ENCODE results near the gene FFAR3. TPM values are rescaled to one million over a fixed set of nuclear protein-coding genes. Genes with fewer than 3 reads are reported as not detected.

The FFAR3 gene
- total and polyA plus RNA-seq, 2 donors (not counting 1 experiment from before 2014, with no cell fraction given): not detected

DNA sequence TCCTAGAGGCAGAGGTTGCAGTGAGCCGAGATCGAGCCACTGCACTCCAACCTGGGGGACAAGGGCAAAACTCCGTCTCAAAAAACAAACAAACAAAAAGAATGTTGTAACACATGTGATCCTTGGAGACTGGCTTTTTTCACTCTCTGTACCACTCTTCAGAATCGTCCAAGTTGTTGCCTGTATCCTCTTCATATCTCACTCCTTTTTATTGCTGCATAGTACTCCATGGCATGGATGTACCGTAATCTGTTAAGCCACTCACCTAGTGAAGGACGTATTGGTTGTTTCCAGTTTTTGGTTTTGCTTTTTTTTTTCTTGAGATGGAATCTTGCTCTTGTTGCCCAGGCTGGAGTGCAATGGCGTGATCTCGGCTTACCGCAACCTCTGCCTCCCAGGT, 36.2 kb upstream of the FFAR3 start:
- no peaks in the 10 kb centered on the region for H3K36me3 ChIP-seq (ENCODE audit: control insufficient read depth, insufficient read depth, low read length)
- no peaks in the 10 kb centered on the region for H3K27me3 ChIP-seq (ENCODE audit: control insufficient read depth, insufficient read depth, low read length)
- no peak overlapping the region for H3K4me2 ChIP-seq (ENCODE audit: extremely low read depth, insufficient read depth, low read length)
- peaks cover 12% of the 10 kb centered on the region for H3K4me1 ChIP-seq (ENCODE audit: control insufficient read depth, extremely low read depth, insufficient read depth, low read length)
- H3K4me3 ChIP-seq (replicated peaks in 1 of 4; ENCODE audit: control extremely low read depth in 1 of 4, insufficient read depth in 1 of 4, low read depth in 3 of 4, low read length in 4 of 4): no peak overlapping the region
- no peak for DNase-seq (ENCODE audit: low read depth in 2 of 2)
- no peak for TF ChIP-seq EZH2 (IDR thresholded peaks at IDR 0.05; ENCODE audit: low read length, missing control alignments)
- TF ChIP-seq CTCF (conservative IDR thresholded peaks at IDR 0.05 in 1 of 2, IDR thresholded peaks at IDR 0.05 in 1 of 2; ENCODE audit: low read depth in 1 of 2, low read length in 2 of 2): no peak
- no peak overlapping the region for H2AFZ ChIP-seq (ENCODE audit: low read length)
- no peak overlapping the region for H3K27ac ChIP-seq (ENCODE audit: insufficient read depth, low read length)
- H3K79me2 ChIP-seq (ENCODE audit: control insufficient read depth, insufficient read depth, low read length): no peaks in the 10 kb centered on the region
- H3K9me3 ChIP-seq (ENCODE audit: control insufficient read depth, insufficient read depth, low read depth, low read length): no peaks in the 10 kb centered on the region
- H3K9ac ChIP-seq (ENCODE audit: insufficient read depth, low read length): no peak overlapping the region
- no peaks in the 10 kb centered on the region for H4K20me1 ChIP-seq (ENCODE audit: control insufficient read depth, extremely low read depth, insufficient read depth, low read length)

GRCh38 chr19:35327642-35328041, 30.6 kb upstream of the FFAR3 start:
- H3K4me2 ChIP-seq (ENCODE audit: extremely low read depth, insufficient read depth, low read length): no peak overlapping the region
- TF ChIP-seq EZH2 (IDR thresholded peaks at IDR 0.05; ENCODE audit: low read length, missing control alignments) (no peak), CTCF (conservative IDR thresholded peaks at IDR 0.05 in 1 of 2, IDR thresholded peaks at IDR 0.05 in 1 of 2; ENCODE audit: low read depth in 1 of 2, low read length in 2 of 2) (peak in 1 of 2 donors; percentile 16)
- no peak overlapping the region for H3K27ac ChIP-seq (ENCODE audit: insufficient read depth, low read length)
- H2AFZ ChIP-seq (ENCODE audit: low read length): no peak overlapping the region
- H3K36me3 ChIP-seq (ENCODE audit: control insufficient read depth, insufficient read depth, low read length): no peaks in the 10 kb centered on the region
- no peaks in the 10 kb centered on the region for H3K79me2 ChIP-seq (ENCODE audit: control insufficient read depth, insufficient read depth, low read length)
- no peaks in the 10 kb centered on the region for H3K9me3 ChIP-seq (ENCODE audit: control insufficient read depth, insufficient read depth, low read depth, low read length)
- no peak overlapping the region for H3K4me3 ChIP-seq (replicated peaks in 1 of 4; ENCODE audit: control extremely low read depth in 1 of 4, insufficient read depth in 1 of 4, low read depth in 3 of 4, low read length in 4 of 4)
- H3K4me1 ChIP-seq (ENCODE audit: control insufficient read depth, extremely low read depth, insufficient read depth, low read length): no peaks in the 10 kb centered on the region
- no peaks in the 10 kb centered on the region for H4K20me1 ChIP-seq (ENCODE audit: control insufficient read depth, extremely low read depth, insufficient read depth, low read length)
- no peaks in the 10 kb centered on the region for H3K27me3 ChIP-seq (ENCODE audit: control insufficient read depth, insufficient read depth, low read length)
- no peak for DNase-seq (ENCODE audit: low read depth in 2 of 2)
- no peak overlapping the region for H3K9ac ChIP-seq (ENCODE audit: insufficient read depth, low read length)

DNA sequence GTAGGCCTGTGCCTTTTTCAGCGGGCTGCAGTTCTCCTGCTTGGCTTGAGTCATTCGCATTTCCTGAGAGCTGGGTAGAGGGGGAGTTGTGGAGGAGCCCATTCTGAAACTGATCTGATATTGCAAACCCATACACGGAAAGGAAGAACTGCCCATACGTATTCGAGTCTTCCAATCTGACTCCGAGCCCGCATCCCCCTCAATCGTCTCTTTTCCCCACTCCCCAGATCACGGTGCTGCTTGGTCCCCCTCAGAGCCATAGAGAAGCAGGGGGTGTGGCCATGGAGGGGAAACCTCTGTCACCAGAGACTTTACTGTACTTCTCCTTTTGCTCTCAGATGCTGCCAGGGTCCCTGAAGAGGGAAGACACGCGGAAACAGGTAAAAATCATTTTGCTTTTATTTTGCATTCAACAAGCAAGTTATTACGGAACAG, 29.4 kb upstream of the FFAR3 start, which contains the start of gene CD22:
TSS of gene CD22 (plus strand) at position 337 of the 435 bp plus-strand sequence. CDS start 2,854 bp downstream, outside the sequence.
- TF ChIP-seq CTCF (conservative IDR thresholded peaks at IDR 0.05 in 1 of 2, IDR thresholded peaks at IDR 0.05 in 1 of 2; ENCODE audit: low read depth in 1 of 2, low read length in 2 of 2): no peak
- no peak for TF ChIP-seq EZH2 (IDR thresholded peaks at IDR 0.05; ENCODE audit: low read length, missing control alignments)
- Histone ChIP-seq H4K20me1 (ENCODE audit: control insufficient read depth, extremely low read depth, insufficient read depth, low read length) (no peaks in the 10 kb centered on the region), H3K27ac (ENCODE audit: insufficient read depth, low read length) (no peak within 1 kb of the TSS), H3K4me2 (ENCODE audit: extremely low read depth, insufficient read depth, low read length) (no peak within 1 kb of the TSS), H2AFZ (ENCODE audit: low read length) (no peak within 1 kb of the TSS), H3K4me3 (replicated peaks in 1 of 4; ENCODE audit: control extremely low read depth in 1 of 4, insufficient read depth in 1 of 4, low read depth in 3 of 4, low read length in 4 of 4) (no peak within 1 kb of the TSS), H3K4me1 (ENCODE audit: control insufficient read depth, extremely low read depth, insufficient read depth, low read length) (no peaks in the 10 kb centered on the region), H3K27me3 (ENCODE audit: control insufficient read depth, insufficient read depth, low read length) (no peaks in the 10 kb centered on the region), H3K9me3 (ENCODE audit: control insufficient read depth, insufficient read depth, low read depth, low read length) (no peaks in the 10 kb centered on the region), H3K79me2 (ENCODE audit: control insufficient read depth, insufficient read depth, low read length) (no peaks in the 10 kb centered on the region), H3K9ac (ENCODE audit: insufficient read depth, low read length) (no peak within 1 kb of the TSS), H3K36me3 (ENCODE audit: control insufficient read depth, insufficient read depth, low read length) (no peaks in the 10 kb centered on the region)
- DNase-seq (ENCODE audit: low read depth in 2 of 2): no peak
